Cortex of kidney (tissue), 1 donor: ENCODE measurements around the gene RNF144A.
"Not testable (repeated sequence)": the region's sequence is repeated elsewhere in the genome, so short reads cannot be mapped to it uniquely, and the experiment has no call there.

Experiments used
- DNase-seq: peaks from one replicate; lab custom pipeline; 2025; lab: John Stamatoyannopoulos, UW

Gene RNF144A

DNA sequence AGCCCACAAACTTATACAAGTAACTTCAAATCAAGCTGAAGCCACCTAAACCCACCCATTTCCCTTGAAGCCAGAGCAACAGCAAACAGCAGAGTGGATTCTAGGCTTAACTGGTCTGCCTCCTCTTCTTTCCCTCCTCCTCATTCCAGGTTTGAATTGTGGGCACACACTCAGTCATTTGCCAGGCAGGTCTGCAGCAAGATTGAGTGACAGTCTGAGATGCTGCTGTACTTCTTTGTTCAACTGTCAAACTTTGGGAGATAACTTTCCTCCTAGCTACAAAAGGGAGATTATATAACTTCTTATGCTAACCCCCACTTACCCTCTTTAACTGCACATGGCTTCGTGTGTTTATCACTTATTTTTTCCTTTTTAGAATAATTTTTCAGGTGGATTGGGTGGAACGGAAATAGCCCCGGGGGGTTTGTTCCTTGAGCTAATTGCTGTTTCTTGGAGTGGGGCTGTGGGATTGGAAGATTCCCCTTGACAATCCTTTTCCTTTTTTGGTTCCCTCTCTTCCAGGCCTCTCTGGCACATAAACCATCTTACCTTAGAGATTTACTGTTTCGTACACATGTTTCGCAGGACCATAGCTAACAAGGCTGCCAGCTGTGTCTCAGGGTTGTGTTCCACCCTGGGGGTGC is 55.0 kb downstream of the RNF144A start:
- no peak for DNase-seq

DNA sequence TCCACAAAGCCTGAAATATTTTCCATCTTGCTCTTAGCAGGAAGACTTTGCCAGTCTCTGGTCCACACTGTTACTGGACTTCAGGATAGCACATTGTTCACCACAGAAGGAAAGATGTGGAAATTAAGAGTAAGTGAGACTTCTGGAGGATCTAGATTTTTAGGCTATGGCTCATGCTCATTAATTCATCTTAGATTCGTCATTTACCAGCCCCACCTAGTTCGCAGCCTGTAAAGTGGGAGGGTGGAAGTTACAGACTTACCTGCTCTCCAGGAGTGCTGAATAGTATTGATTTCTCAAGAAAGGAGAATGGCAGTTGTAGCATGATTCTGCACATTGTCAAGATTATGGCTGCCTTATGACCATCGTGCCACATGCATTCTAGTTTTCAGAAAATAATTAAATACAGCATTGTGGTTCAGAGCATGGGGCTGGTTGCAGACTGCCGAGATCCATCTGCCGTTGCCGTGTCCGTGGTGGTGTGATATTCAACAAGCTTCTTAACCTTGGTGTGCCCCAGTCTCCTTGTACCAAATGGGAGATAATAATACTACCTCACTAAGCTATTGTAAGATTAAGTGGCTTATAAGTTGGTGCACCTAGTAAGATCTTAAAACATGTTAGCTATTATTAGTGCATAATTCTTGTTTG is 56.8 kb downstream of the RNF144A start:
- DNase-seq = no peak

DNA sequence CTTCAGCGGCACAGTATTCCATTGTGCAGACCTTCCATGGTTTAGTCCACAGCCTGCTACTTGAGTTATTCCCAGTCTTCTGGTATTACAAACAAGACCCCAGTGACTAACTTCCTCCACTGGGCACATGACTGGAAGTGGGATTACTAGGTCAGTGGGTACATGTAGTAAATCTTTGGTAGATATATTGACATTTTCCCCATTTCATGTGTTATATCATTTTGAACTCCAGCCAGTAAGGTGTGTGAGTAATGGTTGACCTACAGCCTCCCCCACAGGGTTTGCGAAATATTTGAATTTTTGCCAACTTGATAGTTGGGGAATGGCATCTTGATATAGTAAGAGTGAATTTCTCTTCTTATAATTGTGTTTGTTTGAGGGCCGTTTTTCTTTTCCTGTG is 58.8 kb downstream of the RNF144A start:
- no peak for DNase-seq

DNA sequence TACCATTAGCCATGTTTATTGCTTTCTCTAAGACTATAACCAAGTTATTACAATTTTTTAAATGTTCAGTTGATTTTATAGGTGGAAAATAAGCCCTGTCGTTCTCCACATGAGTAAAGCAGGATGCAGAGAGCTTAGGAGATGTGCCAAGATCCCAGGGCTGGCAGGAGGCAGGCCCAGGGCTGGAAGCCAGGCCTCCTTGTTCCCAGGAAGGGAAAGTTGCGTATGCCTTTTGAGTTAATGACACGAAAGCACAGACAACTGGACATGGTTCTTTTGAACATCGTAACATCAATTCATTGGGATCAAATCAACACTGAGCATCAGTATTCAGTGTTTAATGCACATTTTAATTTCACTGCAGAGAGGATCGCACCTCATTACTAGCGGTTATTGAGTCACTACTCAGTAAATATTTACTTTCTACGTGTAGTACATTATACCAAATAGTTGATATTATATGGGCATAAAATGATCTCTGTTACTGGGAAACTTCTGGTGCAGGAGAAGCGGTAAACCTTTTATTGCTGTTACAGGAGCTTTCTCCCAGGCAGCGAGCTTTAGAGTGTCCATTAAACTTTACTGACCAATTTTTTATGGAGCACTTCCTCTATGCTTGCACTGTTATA is 60.0 kb downstream of the RNF144A start:
- DNase-seq = no peak

DNA sequence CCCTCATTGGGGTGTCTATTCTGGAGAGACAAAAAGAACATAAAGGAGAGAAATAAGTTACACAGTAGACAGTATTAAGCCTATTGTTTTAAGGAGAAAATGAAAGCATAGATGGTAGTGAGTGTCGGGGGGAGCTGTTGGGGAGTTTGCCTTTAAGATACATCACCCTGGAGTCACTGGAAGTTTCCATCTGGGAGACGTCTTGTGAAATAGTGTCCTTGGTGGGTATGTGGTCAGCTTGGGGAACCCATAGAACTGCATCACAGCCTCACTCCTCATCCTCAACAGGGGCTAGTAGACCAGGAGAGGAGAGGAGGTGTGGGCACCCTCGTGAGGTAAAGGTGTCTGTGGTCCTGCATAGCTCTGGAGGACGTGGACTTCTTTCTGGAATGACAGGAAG is 60.6 kb downstream of the RNF144A start:
- DNase-seq = no peak

DNA sequence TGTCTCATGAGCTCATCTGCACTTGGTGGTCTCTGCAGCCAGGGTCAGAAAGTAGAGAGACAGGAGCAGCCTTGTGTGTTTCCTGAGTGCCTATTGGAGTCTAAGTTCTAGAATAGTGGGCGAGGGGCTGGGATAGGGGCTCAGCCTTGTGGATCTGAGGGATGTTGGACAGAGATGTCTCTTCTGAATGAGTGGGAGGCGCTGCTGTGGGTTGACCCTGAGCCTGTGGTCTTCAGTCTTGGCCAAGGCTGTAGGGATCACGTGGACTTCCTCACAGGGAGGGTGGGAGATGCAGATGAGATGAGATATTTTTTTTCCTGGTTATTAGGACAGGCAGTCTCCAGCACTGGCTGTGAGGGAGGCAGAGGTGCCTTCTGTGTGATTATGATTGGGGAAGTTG is 61.8 kb downstream of the RNF144A start:
- DNase-seq = no peak

DNA sequence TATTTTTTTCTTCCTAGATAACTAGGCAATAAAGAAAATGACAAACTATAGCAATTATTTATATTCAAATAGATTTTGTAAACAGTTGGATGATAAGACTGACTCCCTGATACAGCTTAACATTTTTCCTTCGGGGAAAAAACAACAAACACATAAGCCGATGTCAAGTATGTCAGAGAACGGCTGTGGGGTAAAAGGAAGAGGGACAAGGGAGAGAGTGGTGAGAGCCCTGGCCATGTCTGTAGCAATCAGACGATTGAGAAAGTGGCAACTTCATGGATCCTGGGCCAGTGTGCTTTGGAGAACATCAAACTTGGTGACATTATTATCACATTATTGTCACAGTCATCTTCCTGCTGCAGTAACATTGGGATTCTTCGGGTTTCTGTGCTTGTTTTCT is 65.2 kb downstream of the RNF144A start:
- DNase-seq = no peak

DNA sequence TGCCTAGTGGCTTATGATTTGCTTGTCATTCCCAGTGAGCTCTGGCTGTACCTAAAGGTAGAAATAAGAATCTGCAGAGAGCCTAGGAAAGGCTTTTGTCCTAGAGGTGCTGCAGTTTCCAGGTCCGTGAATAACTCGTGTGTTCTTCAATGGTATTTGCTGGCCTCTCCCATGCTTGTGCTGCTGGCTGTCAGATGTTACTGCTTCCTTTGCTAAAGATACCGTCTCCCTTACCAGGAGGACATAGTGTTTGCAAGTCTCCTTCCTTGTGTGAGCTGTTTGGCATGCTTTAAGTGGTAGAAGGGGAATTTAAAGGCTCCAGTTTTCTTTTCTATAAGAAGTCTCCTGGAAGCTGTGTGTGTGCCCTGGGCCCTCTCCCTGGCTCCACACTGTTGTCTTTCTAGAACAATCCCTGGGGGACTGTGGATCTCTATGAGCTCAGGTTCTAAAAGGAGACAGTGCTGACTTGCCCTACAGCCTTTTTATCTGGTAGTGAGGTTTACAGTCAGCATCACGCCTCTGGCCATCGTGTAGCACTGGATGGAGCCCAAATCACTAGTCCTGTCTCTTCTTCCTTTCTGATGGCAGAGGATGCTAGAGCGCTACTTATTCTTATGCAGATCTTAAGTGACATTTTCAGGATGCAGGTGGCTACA is 65.8 kb downstream of the RNF144A start:
- no peak for DNase-seq

DNA sequence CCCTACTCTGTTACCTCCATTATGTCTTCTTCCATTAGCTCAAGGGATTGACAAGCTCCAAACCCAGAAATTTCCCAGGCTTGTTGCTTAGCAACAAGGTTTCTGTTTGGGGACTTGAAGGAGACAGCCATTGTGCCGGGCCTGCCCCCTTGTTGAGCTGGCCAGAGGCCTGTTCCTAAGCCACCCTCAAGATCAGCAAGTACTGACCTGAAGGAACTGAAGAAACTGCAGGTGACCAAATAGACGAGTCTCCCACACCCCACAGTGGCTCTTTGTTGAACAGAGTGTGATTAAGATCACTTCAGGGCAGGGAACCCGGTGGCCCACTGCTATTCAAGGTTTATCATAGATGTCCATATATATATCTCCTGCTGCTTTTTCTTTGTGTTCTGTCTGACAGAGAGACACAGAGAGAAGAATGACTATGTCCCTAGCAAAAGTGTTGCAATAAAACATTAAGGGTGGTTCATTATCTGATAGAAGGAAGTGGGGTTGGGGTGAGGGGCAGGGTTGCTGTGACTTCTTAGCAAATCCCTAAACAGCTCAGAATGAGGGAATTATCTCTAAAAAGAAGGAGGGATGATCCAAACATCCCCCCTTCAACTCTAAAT is 69.2 kb downstream of the RNF144A start:
- DNase-seq = no peak

DNA sequence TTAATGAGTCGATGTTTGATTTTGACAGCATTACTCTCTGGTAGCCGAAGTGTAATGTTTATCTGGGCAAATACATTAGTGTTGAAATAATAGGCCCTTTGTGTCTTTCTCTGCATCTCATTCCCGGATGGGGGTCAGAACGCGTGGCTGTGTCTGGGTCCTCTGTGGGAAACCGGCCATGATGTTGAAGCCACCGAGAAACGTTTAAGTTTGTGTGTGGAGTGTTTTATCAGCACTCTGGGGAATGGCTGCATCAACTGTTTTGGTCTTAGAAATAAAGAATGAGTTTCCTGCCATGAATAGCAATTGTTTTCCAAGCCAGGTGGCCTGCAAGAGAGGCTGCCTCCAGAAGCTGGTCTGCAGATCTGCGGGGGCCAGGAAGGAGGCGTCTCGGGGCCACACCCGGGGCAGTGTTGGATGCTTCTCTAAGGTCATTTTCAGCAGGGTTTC is 69.7 kb downstream of the RNF144A start:
- no peak for DNase-seq

DNA sequence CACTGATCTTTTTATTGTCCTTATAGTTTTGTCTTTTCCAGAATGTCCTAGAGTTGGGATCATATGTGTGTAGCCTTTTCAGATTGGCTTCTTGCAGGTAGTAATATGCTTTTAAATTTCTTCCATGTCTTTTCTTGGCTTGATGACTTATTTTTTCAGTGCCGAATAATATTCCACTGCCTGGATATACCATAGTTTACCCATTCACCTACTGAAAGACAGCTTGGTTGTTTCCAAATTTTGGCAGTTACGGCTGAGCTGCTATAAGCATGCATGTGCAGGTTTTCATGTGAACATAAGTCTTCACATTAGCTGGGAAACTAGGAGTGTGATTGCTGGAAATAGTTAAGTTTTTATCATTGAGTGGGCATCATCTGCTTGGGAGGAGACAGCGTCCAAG is 73.7 kb downstream of the RNF144A start:
- no peak for DNase-seq

DNA sequence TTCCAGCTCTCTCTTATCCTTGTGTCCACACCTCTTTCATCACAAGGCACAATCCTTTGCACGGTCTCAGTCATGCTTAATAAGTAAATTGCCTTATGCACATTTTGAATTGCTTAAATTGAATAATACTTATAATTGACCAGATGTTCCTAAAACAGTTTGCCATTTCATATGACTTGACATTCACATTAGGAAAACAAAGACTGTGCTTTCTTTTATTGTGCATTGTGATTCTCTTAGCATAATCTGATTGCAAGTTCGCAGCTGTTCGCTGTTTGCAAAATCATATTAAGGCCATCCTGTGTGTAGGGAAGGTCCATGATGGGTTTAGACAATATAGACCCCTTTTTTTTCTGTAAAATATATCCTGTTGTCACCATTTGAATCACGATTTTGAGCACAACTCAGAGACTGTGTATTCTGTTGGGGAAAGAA is 75.6 kb downstream of the RNF144A start:
- DNase-seq = no peak

DNA sequence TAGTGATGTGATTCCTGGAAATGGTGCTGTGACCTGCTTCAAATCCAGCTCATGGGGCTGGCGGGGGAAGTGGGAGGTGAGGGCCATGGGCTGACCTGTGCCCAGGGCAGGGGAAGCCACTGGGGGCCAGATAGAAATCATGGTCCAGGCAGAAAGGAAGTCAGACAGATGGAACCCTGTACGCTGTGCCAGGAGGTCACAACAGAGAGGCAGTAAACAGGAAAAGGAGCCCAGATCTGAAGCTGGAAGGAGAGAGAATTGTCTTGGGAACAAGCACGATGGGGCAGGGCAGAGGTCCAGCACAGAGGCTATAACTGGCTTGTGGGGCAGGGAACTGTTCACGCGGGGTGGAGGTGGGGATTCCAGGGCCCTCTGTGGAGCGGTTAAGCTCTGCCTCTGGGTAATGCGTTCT is 76.0 kb downstream of the RNF144A start:
- no peak for DNase-seq

DNA sequence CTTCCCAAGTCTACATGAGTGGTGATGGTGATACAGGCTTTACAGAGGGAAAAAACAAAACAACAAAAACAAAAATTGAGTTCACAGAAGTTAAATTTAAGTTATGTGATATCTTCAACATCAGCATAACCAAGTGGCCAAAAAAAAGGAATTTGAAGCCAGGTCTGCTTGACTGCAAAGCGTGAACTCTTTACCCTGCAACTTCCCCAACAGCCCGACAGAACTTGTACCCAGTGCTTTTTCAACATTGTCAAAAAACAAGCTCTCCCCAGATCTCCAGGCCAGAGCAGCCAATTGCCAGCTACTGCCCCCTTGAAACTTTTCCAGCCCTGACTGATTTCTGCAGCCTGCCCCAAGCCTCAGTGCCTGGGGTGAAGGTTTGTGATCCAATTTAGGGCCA is 76.7 kb downstream of the RNF144A start:
- no peak for DNase-seq

DNA sequence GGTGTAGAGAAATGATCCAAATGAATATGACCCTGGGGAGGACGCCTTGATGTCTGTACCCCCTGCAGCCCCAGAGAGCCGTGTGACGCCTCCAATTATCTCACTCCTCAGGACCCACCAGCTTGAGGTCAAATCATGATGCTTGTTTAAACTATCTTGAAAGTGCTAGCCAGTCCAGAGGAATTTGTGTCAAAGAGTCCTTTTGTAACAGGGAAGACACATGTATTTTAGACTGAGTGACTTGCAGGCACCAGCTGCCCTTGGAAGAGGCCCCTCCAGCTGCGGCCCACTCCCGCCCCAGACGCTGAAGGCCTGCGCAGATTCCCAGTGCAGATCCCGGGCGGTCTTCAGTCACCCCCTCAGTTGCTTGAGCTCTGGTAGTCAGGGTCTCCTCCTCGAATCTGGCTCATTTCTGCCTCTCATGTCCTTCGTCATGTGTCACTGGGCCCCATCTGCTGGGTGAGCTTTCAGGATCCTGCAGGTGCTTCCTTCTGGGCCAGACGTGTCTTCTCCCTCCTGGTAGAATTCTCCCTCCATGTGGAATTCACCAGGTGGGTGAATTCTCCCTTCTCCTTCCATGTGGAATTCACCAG is 77.4 kb downstream of the RNF144A start:
- DNase-seq = no peak

DNA sequence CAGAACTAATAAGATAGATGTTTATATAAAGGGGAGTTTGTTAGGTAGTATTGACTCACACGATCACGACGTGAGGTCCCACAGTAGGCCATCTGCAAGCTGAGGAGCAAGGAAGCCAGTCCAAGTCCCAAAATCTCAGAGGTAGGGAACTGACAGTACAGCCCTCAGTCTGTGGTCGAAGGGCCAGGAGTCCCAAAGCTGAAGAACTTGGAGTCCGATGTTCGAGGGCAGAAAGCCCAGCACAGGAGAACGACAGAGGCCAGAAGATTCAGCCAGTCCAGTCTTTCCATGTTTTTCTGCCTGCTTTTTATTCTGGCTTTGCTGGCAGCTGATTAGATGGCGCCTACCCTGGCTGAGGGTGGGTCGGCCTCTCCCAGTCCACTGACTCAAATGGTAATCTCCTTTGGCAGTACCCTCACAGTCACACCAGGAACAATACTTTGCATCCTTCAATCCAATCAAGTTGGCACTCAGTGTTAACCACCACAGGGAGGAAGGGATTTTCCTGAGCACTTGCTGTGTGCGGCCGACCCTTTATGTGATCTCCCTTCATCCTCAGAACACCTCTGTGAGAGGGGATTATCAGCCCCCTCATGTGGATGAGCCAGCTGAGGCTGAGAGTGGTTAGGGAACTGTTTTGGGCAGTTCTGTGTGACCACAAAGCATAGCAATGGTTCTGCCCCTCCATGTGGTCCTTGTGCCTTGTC is 78.3 kb downstream of the RNF144A start:
- DNase-seq = no peak

DNA sequence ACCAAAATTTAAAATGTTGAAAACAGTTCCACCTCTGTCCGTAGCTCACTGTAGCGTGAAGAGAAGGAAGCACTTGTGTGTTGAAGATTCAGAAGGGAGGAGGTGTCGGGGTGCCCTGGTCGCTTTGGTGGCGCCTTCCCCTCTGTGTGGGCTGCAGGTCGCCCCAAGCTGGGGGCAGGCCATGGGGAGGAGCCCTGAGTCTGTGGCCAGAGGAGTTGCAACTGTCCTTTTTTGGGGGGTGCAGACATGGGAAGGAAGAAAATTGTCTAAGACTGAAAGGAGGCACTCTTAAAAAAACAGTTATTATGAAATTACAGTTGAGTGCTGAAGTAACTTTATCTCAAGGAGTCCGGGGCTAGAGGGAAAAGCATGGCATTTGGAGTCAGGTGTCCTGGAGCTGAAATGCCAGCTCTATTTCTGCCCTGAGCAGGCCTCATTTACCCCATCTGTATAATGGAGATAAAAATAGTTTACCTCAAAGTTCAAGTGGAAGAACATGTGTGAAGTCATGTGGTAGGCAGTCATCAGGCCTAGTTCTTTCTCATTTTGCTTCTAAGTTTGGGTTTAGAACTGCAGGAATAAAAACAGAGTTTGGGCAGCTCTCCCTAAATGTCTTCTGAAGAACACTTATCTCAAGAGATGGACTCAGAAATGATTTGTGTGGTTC is 82.1 kb downstream of the RNF144A start:
- DNase-seq = no peak

DNA sequence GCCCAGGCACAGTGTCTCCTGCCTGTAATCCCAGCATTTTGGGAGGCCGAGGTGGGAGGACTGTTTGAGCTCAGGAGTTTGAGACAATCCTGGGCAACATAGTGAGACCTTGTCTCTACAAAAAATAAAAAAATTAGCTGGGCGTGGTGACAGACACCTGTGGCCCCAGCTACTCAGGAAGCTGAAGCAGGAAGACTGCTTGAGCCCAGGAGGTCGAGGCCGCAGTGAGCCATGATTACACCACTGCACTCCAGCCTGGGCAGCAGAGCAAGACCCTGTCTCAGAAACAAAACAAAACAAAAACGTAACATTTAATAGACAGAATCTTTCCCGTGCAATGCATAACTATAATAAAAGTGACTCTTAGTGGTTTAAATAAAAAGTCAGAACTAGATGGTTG is 84.2 kb downstream of the RNF144A start:
- DNase-seq = not testable (repeated sequence)

DNA sequence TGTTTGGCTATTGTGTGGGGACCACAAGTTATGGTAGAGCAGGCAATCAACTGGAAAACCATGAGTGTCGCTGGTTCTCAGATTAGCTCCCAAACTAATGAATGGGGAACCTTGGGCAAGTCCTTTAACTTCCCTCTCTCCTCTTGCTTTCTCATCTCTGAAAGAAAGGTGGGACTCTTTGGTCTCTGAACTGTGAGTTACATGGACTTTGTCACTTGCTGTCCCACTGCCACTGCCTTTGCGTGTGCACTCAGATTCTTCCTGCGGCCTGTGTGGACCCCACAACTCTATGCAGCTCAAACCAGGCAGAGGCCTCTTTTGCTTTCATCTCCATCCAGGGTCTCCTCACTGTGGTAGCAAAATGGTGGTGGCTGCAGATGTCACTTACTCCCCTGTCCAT is 86.7 kb downstream of the RNF144A start:
- DNase-seq = no peak

DNA sequence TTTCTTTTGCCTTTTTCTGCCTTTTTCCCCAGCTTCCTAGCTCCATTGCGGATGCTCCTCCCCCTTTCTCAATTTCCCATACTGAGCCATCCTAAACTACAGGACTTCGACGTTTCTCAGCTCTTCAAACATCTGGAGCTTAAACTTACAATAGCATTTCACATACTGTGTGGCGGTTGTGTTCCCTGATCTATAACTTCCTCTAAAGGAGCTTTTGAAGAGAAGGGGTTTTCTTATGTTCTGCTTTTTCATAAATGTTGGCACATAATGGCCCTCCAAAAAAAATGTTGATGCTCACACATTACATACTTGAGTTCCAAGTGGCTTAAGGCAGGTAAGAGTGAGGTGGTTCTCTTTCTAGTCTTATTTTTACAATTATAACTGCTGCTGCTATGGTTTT is 87.4 kb downstream of the RNF144A start:
- DNase-seq = no peak

DNA sequence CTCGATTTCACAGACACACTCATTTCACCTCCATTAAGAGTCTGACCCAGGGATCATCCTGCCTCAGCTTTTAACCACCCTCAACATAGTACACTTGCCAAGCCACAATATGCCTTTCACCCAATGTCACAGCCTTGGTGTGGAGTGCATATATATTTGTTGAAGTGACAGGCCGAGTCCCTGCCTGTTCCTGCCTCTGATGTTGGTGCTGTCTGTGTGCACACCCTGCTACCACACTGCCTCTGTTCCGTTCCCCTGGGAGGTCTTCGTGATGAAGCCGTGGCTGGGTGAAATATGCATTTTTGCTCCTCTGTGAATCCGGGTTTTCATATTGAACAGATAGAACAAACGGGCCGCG is 90.3 kb downstream of the RNF144A start:
- no peak for DNase-seq
